Endothelial cell (in vitro differentiated cells): Measurements from ENCODE around the gene SHFL. TPM values are rescaled to one million over a fixed set of nuclear protein-coding genes. Genes with fewer than 3 reads are reported as not detected.

Experiments used
- DNase-seq: peaks from one replicate; pipeline ENCODE4 v3.0.0; 2021; ENCODE audit warnings: low spot score
- H3K27ac Mint-ChIP-seq: one replicate; pipeline ENCODE4 v1.8.0; 2021; ENCODE audit warnings: mixed read lengths, inconsistent platforms; ENCODE audit not compliant: unreplicated experiment
- H3K27me3 Mint-ChIP-seq: one replicate; pipeline ENCODE4 v1.8.0; 2021; ENCODE audit warnings: mild to moderate bottlenecking, moderate library complexity, mixed read lengths, inconsistent platforms; ENCODE audit not compliant: unreplicated experiment
- H3K36me3 Mint-ChIP-seq: one replicate; pipeline ENCODE4 v1.8.0; 2021; ENCODE audit warnings: mild to moderate bottlenecking, low read depth, mixed read lengths, inconsistent platforms; ENCODE audit not compliant: unreplicated experiment
- H3K4me1 Mint-ChIP-seq: one replicate; pipeline ENCODE4 v1.8.0; 2021; ENCODE audit warnings: mild to moderate bottlenecking, mixed read lengths, inconsistent platforms; ENCODE audit not compliant: unreplicated experiment
- H3K4me3 Mint-ChIP-seq: one replicate; pipeline ENCODE4 v1.8.0; 2021; ENCODE audit warnings: mild to moderate bottlenecking, mixed read lengths, inconsistent platforms; ENCODE audit not compliant: unreplicated experiment
- H3K9me3 Mint-ChIP-seq: one replicate; pipeline ENCODE4 v1.8.0; 2021; ENCODE audit warnings: mixed read lengths, inconsistent platforms; ENCODE audit not compliant: unreplicated experiment
- total RNA-seq: library from RNA; stranded (reverse); fragmentation: NEBNext Ultra II Directional; extraction: Animal tissue kit (Norgen Biotek cat#: 25700); gene quantifications from one replicate; pipeline ENCODE4 v1.2.1, GENCODE V29; 2021; ENCODE audit not compliant: unreplicated experiment
- TF ChIP-seq, protein P1 (sequence below): fragments of 200-600 bp; sonication (generic); IDR thresholded peaks from one replicate; pipeline ENCODE4 v1.5.0; 2021; ENCODE audit warnings: antibody characterized with exemption; ENCODE audit not compliant: unreplicated experiment

Gene SHFL
- total RNA-seq, 1 donor from 2014 or later = 9.2 TPM

DNA sequence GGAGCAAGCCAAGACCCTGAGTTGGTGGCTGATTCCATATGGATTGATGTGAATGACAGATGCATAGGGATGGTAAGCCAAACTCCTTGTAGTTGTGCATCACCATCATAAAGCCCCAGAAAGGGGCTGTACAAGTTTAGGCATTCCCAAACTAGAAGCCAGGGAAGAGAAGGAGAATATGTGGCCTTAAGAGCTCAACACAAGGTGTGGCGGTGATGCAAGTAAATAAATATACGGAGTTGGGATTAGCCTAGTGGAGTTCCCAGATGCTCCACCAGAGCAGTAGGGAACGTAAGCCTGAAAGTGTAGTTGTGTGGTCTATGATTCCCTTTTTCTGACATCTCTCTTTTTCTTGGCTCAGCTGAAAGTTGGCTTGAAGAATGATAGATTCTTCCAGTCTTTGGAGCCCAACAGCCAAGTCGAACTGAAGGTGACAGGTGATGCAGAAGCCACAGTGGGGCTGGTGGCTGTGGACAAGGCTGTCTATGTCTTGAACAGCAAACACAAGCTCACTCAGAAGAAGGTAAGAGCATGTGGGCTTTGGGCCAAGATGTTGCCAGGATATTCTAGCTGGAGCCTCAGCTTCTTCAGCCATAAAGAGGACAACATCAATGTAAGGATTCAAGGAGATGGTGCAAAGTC lies 42.7 kb upstream of the SHFL start:
- Mint-ChIP-seq H3K4me3 (no peak overlapping the region), H3K27ac (no peak overlapping the region), H3K36me3 (peaks cover 20% of the 10 kb centered on the region), H3K4me1 (no peaks in the 10 kb centered on the region), H3K27me3 (peaks cover 15% of the 10 kb centered on the region), H3K9me3 (peaks cover 36% of the 10 kb centered on the region)
- TF ChIP-seq, protein P1, sequence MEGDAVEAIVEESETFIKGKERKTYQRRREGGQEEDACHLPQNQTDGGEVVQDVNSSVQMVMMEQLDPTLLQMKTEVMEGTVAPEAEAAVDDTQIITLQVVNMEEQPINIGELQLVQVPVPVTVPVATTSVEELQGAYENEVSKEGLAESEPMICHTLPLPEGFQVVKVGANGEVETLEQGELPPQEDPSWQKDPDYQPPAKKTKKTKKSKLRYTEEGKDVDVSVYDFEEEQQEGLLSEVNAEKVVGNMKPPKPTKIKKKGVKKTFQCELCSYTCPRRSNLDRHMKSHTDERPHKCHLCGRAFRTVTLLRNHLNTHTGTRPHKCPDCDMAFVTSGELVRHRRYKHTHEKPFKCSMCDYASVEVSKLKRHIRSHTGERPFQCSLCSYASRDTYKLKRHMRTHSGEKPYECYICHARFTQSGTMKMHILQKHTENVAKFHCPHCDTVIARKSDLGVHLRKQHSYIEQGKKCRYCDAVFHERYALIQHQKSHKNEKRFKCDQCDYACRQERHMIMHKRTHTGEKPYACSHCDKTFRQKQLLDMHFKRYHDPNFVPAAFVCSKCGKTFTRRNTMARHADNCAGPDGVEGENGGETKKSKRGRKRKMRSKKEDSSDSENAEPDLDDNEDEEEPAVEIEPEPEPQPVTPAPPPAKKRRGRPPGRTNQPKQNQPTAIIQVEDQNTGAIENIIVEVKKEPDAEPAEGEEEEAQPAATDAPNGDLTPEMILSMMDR = no peak
- DNase-seq = no peak

GRCh38 chr19:10044390-10044789 lies 41.7 kb upstream of the SHFL start:
- Mint-ChIP-seq H3K27me3 (peaks cover 15% of the 10 kb centered on the region), H3K4me3 (no peak overlapping the region), H3K27ac (no peak overlapping the region), H3K36me3 (peaks cover 20% of the 10 kb centered on the region), H3K9me3 (peaks cover 36% of the 10 kb centered on the region), H3K4me1 (no peaks in the 10 kb centered on the region)
- TF ChIP-seq, protein P1 = no peak
- no peak for DNase-seq

DNA sequence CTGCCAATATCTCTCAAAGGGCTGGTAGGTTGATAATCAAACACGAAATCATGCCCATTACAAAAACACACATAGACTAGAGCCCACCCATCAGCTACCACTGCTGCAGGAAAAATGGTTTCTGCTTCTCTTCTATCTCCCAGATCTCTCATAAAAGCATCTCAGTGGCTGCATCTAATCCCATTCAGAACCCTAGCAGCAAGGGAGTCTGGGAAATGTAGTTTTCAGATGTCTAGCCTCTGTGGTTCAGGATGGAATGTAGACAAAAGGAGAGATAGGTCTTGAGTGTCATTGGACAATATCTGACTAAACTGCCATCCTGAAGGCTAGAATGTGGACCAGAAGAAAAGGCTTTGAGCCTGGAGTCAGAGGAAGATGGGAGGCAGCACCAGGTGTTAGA lies 40.7 kb upstream of the SHFL start:
- DNase-seq = no peak
- H3K27me3 Mint-ChIP-seq = peaks cover 15% of the 10 kb centered on the region

DNA sequence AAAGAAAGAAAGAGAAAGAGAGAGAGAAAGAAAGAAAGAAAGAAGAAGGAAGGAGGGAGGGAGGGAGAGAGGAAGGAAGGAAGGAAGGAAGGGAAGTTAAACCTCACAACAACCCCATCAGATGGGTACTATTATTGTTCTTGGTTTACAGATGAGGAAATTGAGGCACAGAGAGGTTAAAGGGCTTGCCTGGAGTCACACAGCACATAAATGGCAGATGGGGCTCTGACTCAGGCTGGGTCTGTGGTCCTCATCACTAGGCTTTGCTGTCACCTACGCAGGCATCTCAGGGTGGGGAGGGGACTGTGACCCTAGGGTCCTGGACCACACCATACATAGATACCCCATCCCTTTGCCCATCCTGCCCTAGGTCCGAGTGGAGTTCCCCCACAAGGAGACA lies 36.5 kb upstream of the SHFL start:
- no peak overlapping the region for H3K27ac Mint-ChIP-seq
- H3K4me1 Mint-ChIP-seq = no peaks in the 10 kb centered on the region
- H3K36me3 Mint-ChIP-seq = no peaks in the 10 kb centered on the region
- TF ChIP-seq, protein P1 = no peak
- DNase-seq = no peak
- H3K4me3 Mint-ChIP-seq = no peak overlapping the region
- peaks cover 7% of the 10 kb centered on the region for H3K27me3 Mint-ChIP-seq
- peaks cover 9% of the 10 kb centered on the region for H3K9me3 Mint-ChIP-seq

More for the DNA sequence above, 40.7 kb upstream of the SHFL start:
- H3K27ac Mint-ChIP-seq = no peak overlapping the region
- no peak overlapping the region for H3K4me3 Mint-ChIP-seq
- H3K4me1 Mint-ChIP-seq = no peaks in the 10 kb centered on the region
- H3K36me3 Mint-ChIP-seq = peaks cover 20% of the 10 kb centered on the region
- TF ChIP-seq, protein P1 = no peak
- H3K9me3 Mint-ChIP-seq = peaks cover 36% of the 10 kb centered on the region

- no peaks in the 10 kb centered on the region for H3K4me1 Mint-ChIP-seq
- H3K9me3 Mint-ChIP-seq = no peaks in the 10 kb centered on the region
- no peak for DNase-seq
- TF ChIP-seq, protein P1 = no peak
- H3K27ac Mint-ChIP-seq = no peak overlapping the region
- H3K27me3 Mint-ChIP-seq = peaks cover 9% of the 10 kb centered on the region
- no peaks in the 10 kb centered on the region for H3K36me3 Mint-ChIP-seq
- no peak overlapping the region for H3K4me3 Mint-ChIP-seq
Measured at GRCh38 chr19:10052602-10053360, 33.3 kb upstream of the SHFL start.
